HepG2 (cell line): ENCODE results near the gene ZNF451. TPM values are rescaled to one million over a fixed set of nuclear protein-coding genes. Genes with fewer than 3 reads are reported as not detected.

Source experiments
- ADNP ChIP-seq: sonication (generic); formaldehyde crosslinking; IDR thresholded peaks from 2 replicates; pipeline ENCODE4 v1.4.0; 2020; ENCODE audit warnings: missing genetic modification reagents
- ATF7 ChIP-seq, 2 experiments: fragments of 450-650 bp in 1 of 2; sonication (generic) in 1 of 2; formaldehyde crosslinking in 1 of 2; IDR thresholded peaks; 2 replicates each; pipeline versions ENCODE4 v1.4.0 to v1.6.1; 2016 to 2020; ENCODE audit warnings: antibody characterized with exemption in 1 of 2, mild to moderate bottlenecking in 1 of 2, missing genetic modification reagents in 1 of 2
- FIP1L1 ChIP-seq: fragments of 200-400 bp; formaldehyde crosslinking; IDR thresholded peaks from 2 replicates; pipeline ENCODE4 v1.6.1; 2018; ENCODE audit warnings: low read depth, mild to moderate bottlenecking, low read length, moderate library complexity, borderline replicate concordance; ENCODE audit not compliant: insufficient read depth
- GABPB1 ChIP-seq: IDR thresholded peaks from 2 replicates; pipeline ENCODE4 v1.6.1; 2016; ENCODE audit warnings: mild to moderate bottlenecking, missing genetic modification reagents, moderate library complexity, missing compliant biosample characterization
- MLLT10 ChIP-seq: sonication (generic); formaldehyde crosslinking; IDR thresholded peaks from 2 replicates; pipeline ENCODE4 v1.4.0; 2020; ENCODE audit warnings: missing genetic modification reagents
- ONECUT2 ChIP-seq: sonication (generic); formaldehyde crosslinking; IDR thresholded peaks from 2 replicates; pipeline ENCODE4 v1.4.0; 2020; ENCODE audit warnings: missing genetic modification reagents
- RARG ChIP-seq: sonication (generic); formaldehyde crosslinking; IDR thresholded peaks from 2 replicates; pipeline ENCODE4 v1.4.0; 2020; ENCODE audit warnings: low read depth, mild to moderate bottlenecking, missing genetic modification reagents
- SMC3 ChIP-seq: IDR thresholded peaks from 2 replicates; pipeline ENCODE4 v1.6.1; 2011; ENCODE audit warnings: low read length, improper control_type of control experiment
- SMYD3 ChIP-seq: sonication (generic); formaldehyde crosslinking; IDR thresholded peaks from 2 replicates; pipeline ENCODE4 v1.8.1; 2023; ENCODE audit warnings: mild to moderate bottlenecking, missing genetic modification reagents
- ZNF205 ChIP-seq: IDR thresholded peaks from 2 replicates; pipeline ENCODE4 v1.6.1; 2018; ENCODE audit warnings: missing biosample characterization, missing genetic modification reagents
- ZNF326 ChIP-seq: sonication (generic); formaldehyde crosslinking; IDR thresholded peaks from 2 replicates; pipeline ENCODE4 v1.4.0; 2020; ENCODE audit warnings: missing genetic modification reagents, borderline replicate concordance
- ZNF563 ChIP-seq: sonication (generic); formaldehyde crosslinking; IDR thresholded peaks from 2 replicates; pipeline ENCODE4 v1.8.0; 2022; ENCODE audit warnings: mild to moderate bottlenecking, moderate library complexity, missing genetic modification reagents
- ZNF839 ChIP-seq: sonication (generic); formaldehyde crosslinking; IDR thresholded peaks from 2 replicates; pipeline ENCODE4 v1.4.0; 2020; ENCODE audit warnings: missing genetic modification reagents, mild to moderate bottlenecking, borderline replicate concordance
- polyA plus RNA-seq, 8 experiments: library from polyadenylated mRNA; depleted of rRNA in 3 of 8; stranded (reverse) in 7 of 8; unstranded in 1 of 8; fragments of >200 nt; fragmentation: Illumina TruSeq in 4 of 8; extraction: Trizol in 4 of 8; gene quantifications; 2 replicates each; pipeline versions ENCODE4 v1.2.1 to v1.2.3, GENCODE V29; 2011 to 2016; ENCODE audit warnings: low read depth in 4 of 8, missing spikeins in 1 of 8, mixed read lengths in 1 of 8; ENCODE audit not compliant: insufficient read depth in 1 of 8
- total RNA-seq, 5 experiments: library from RNA; depleted of rRNA; stranded (reverse); fragments of >200 nt; fragmentation: Illumina TruSeq; extraction: Trizol; gene quantifications; 2 replicates each; pipeline ENCODE4 v1.2.3, GENCODE V29; 2016; ENCODE audit warnings: low read depth in 1 of 5
- TF ChIP-seq, protein P1 (sequence below): sonication (generic); formaldehyde crosslinking; IDR thresholded peaks from 2 replicates; pipeline ENCODE4 v1.4.0; 2020; ENCODE audit warnings: missing genetic modification reagents
- TF ChIP-seq, protein P2 (sequence below): sonication (generic); formaldehyde crosslinking; IDR thresholded peaks from 2 replicates; pipeline ENCODE4 v1.5.1; 2020; ENCODE audit warnings: mild to moderate bottlenecking, missing genetic modification reagents, moderate library complexity
- TF ChIP-seq, protein P3 (sequence below): sonication (generic); formaldehyde crosslinking; IDR thresholded peaks from 2 replicates; pipeline ENCODE4 v1.4.0; 2020; ENCODE audit warnings: mild to moderate bottlenecking, missing genetic modification reagents

ZNF451 gene
- total and polyA plus RNA-seq, 2 of the 13 experiments (the other 11 are each of a cell fraction or from before 2014, with no cell fraction given) = 32.1 to 65.7 TPM

DNA sequence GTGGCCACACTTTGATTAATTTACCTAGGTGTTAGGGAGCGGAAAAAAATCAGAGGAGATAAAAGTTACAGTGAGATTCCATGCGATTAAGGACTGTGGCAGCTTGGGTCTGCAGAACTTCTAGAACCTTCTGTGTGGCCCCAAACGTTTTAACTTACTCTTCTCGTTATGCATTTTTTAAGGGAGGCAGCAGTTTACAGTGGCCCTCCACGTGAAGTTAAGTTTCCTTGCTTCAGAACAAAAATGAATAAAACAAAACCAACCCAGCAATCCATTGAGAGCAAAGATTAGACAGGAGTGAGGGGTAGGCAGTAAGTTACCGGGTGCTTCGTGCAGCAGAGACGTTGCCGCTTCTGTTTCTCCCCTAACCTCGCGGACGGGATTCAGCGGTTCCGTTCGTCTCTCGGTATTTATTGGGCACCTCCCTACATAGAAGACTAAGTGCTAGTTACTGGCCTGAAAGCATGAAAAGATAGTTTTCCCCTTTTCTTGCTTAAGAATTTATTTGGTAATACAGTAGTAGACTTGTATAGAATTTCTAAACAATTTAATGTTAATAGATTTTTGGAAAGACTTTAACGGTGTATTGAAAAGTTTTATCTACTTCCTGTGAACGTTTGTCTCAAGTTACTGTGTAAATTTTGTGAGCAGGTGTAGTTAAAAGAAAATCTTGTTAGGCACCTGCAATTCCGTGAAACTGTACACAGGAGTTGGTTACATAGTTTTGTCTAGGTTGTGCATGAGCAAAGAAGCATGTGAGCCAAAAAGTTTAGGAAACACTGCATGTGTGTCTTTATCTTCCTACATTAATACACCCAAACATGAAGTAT lies 83.3 kb downstream of the ZNF451 start (continued):
- TF ChIP-seq, protein P1, sequence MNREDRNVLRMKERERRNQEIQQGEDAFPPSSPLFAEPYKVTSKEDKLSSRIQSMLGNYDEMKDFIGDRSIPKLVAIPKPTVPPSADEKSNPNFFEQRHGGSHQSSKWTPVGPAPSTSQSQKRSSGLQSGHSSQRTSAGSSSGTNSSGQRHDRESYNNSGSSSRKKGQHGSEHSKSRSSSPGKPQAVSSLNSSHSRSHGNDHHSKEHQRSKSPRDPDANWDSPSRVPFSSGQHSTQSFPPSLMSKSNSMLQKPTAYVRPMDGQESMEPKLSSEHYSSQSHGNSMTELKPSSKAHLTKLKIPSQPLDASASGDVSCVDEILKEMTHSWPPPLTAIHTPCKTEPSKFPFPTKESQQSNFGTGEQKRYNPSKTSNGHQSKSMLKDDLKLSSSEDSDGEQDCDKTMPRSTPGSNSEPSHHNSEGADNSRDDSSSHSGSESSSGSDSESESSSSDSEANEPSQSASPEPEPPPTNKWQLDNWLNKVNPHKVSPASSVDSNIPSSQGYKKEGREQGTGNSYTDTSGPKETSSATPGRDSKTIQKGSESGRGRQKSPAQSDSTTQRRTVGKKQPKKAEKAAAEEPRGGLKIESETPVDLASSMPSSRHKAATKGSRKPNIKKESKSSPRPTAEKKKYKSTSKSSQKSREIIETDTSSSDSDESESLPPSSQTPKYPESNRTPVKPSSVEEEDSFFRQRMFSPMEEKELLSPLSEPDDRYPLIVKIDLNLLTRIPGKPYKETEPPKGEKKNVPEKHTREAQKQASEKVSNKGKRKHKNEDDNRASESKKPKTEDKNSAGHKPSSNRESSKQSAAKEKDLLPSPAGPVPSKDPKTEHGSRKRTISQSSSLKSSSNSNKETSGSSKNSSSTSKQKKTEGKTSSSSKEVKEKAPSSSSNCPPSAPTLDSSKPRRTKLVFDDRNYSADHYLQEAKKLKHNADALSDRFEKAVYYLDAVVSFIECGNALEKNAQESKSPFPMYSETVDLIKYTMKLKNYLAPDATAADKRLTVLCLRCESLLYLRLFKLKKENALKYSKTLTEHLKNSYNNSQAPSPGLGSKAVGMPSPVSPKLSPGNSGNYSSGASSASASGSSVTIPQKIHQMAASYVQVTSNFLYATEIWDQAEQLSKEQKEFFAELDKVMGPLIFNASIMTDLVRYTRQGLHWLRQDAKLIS (CRISPR knock-in tag) = no peak
- no peak for TF ChIP-seq MLLT10 (CRISPR knock-in tag)
- no peak for TF ChIP-seq ZNF326 (CRISPR knock-in tag)
- 0 out of 2 replicates have a peak, but pooled peaks have one; percentile 18 for TF ChIP-seq RARG (CRISPR knock-in tag)
- TF ChIP-seq GABPB1 (CRISPR knock-in tag) = no peak
- TF ChIP-seq ZNF205 (CRISPR knock-in tag) = no peak
- TF ChIP-seq SMC3 = no peak
- TF ChIP-seq ZNF839 = no peak
- TF ChIP-seq, protein P2, sequence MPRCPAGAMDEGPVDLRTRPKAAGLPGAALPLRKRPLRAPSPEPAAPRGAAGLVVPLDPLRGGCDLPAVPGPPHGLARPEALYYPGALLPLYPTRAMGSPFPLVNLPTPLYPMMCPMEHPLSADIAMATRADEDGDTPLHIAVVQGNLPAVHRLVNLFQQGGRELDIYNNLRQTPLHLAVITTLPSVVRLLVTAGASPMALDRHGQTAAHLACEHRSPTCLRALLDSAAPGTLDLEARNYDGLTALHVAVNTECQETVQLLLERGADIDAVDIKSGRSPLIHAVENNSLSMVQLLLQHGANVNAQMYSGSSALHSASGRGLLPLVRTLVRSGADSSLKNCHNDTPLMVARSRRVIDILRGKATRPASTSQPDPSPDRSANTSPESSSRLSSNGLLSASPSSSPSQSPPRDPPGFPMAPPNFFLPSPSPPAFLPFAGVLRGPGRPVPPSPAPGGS = no peak
- no peak for TF ChIP-seq ADNP (CRISPR knock-in tag)
- TF ChIP-seq, protein P3, sequence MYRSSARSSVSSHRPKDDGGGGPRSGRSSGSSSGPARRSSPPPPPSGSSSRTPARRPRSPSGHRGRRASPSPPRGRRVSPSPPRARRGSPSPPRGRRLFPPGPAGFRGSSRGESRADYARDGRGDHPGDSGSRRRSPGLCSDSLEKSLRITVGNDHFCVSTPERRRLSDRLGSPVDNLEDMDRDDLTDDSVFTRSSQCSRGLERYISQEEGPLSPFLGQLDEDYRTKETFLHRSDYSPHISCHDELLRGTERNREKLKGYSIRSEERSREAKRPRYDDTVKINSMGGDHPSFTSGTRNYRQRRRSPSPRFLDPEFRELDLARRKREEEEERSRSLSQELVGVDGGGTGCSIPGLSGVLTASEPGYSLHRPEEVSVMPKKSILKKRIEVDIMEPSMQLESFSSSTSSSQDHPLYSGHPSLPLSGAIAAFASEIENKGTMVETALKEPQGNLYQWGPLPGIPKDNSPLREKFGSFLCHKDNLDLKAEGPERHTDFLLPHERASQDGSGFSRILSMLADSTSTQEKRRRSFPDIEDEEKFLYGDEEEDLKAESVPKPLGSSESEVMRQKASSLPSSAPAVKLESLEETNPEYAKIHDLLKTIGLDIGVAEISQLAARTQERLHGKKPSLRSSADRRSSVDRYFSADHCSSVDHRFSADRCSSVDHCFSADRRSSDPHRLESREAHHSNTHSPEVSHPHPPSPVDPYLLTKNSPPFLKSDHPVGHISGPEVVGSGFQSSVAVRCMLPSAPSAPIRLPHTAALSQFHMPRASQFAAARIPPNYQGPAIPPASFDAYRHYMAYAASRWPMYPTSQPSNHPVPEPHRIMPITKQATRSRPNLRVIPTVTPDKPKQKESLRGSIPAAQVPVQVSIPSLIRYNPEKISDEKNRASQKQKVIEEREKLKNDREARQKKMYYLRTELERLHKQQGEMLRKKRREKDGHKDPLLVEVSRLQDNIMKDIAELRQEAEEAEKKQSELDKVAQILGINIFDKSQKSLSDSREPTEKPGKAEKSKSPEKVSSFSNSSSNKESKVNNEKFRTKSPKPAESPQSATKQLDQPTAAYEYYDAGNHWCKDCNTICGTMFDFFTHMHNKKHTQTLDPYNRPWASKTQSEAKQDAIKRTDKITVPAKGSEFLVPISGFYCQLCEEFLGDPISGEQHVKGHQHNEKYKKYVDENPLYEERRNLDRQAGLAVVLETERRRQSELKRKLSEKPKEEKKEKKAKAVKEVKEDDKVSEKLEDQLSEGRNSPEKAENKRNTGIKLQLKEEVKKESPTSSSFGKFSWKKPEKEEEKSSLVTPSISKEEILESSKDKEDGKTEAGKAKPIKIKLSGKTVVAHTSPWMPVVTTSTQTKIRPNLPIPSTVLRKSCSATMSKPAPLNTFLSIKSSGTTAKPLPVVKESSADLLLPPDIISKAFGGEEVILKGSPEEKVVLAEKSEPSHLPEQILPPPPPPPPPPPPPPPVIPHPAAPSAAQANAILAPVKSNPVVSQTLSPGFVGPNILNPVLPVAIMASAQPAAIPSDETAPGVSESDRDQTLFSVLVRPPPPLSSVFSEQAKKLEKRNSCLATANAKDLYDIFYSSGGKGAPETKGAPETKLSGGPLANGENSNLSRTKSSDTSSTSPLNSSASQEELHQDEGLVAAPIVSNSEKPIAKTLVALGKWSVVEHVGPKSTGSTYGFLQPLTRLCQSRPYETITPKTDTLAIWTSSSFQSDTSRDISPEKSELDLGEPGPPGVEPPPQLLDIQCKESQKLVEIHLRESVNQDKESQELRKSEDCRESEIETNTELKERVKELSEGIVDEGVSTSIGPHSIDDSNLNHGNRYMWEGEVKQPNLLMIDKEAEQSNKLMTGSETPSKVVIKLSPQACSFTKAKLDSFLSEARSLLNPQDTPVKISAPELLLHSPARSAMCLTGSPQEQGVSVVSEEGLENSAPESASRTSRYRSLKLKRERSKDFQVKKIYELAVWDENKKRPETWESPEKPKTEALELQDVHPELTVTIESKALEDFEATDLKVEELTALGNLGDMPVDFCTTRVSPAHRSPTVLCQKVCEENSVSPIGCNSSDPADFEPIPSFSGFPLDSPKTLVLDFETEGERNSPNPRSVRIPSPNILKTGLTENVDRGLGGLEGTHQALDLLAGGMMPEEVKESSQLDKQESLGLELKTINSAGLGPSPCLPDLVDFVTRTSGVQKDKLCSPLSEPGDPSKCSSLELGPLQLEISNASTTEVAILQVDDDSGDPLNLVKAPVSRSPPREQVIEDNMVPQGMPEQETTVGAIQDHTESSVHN (CRISPR knock-in tag) = no peak
- no peak for TF ChIP-seq ATF7 (IDR thresholded peaks at IDR 0.05)
- TF ChIP-seq ATF7 (CRISPR knock-in tag; IDR thresholded peaks at IDR 0.05) = no peak
- TF ChIP-seq SMYD3 (CRISPR knock-in tag) = no peak; the same call in 1 of the 2 replicates
- no peak for TF ChIP-seq FIP1L1
- TF ChIP-seq ZNF563 (CRISPR knock-in tag) = no peak
- TF ChIP-seq ONECUT2 (CRISPR knock-in tag) = no peak
